ENCODE results near the gene RAPSN. TPM values are rescaled to one million over a fixed set of nuclear protein-coding genes. Genes with fewer than 3 reads are reported as not detected.
A peak's percentile ranks its signal among the peaks of the same experiment; 100 is the strongest.
"Not testable (repeated sequence)": the region's sequence is repeated elsewhere in the genome, so short reads cannot be mapped to it uniquely, and the experiment has no call there.

Gene RAPSN
- total RNA-seq, 2 donors from 2014 or later = not detected

DNA sequence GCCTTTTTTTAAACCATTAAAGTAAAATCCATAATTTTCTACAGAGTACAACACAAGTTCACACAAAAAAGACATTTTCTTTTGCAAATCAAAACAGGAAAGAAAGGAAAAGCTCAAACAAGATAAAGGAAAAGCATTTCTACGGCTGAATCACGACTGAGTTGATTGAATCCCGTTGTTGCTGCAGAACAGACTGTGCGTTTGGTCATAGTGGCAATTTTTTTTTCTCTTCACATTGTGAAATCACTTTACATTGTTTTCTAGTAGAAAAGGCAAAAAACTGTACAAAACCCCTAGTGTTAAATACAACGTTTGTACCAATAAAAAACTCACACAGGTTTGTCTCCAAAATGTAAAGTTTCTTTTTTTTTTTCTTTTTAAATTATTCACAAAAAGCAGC, 17.3 kb upstream of the RAPSN start:
- Histone ChIP-seq H3K4me1 (peaks cover 21% of the 10 kb centered on the region), H3K36me3 (replicated peaks in 1 of 2; ENCODE audit: insufficient read depth in 1 of 2, low read depth in 2 of 2) (peaks cover 5 to 6% of the 10 kb centered on the region in 2 donors), H3K4me3 (no peak overlapping the region), H3K27me3 (no peaks in the 10 kb centered on the region), H3K9me3 (no peaks in the 10 kb centered on the region), H3K27ac (peak overlapping the region in 3 of 4 donors; percentile 50 to 79 (median 70))
- DNase-seq (no peak), ATAC-seq (no peak)
- intact Hi-C loops (cut with DNase I) = no loop called here
- TF ChIP-seq POLR2A (IDR thresholded peaks at IDR 0.05) = no peak
- TF ChIP-seq, protein P1, sequence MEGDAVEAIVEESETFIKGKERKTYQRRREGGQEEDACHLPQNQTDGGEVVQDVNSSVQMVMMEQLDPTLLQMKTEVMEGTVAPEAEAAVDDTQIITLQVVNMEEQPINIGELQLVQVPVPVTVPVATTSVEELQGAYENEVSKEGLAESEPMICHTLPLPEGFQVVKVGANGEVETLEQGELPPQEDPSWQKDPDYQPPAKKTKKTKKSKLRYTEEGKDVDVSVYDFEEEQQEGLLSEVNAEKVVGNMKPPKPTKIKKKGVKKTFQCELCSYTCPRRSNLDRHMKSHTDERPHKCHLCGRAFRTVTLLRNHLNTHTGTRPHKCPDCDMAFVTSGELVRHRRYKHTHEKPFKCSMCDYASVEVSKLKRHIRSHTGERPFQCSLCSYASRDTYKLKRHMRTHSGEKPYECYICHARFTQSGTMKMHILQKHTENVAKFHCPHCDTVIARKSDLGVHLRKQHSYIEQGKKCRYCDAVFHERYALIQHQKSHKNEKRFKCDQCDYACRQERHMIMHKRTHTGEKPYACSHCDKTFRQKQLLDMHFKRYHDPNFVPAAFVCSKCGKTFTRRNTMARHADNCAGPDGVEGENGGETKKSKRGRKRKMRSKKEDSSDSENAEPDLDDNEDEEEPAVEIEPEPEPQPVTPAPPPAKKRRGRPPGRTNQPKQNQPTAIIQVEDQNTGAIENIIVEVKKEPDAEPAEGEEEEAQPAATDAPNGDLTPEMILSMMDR (IDR thresholded peaks at IDR 0.05) = no peak
- 15 to 26% methylated on average over 5 of the region's 5 CpGs for WGBS, 2 donors

DNA sequence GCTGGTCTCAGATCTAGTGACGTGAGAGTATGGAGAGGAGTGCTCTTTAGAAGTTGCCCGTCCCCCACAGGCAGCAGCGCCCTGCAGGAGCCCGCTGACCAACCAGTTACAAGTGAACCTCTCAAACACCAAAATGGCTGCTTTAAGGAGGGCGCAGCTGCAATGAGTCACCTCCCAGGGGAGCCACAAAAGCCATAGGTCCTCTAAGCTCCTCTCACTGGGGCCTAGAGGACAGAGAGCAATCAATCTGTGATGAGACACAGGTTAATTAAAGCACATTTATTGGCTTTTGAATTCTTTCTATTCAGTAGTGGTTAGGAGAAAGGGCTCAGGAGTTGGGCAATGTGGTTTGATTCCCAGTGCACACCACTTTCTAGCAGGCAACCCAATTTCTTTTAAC, 15.5 kb upstream of the RAPSN start:
- no peaks in the 10 kb centered on the region for H3K27me3 ChIP-seq
- TF ChIP-seq, protein P1 (IDR thresholded peaks at IDR 0.05) = no peak
- TF ChIP-seq POLR2A (IDR thresholded peaks at IDR 0.05) = no peak
- H3K4me1 ChIP-seq = peaks cover 21% of the 10 kb centered on the region
- WGBS, 2 donors = 95% methylated on average over 5 of the region's 5 CpGs
- H3K36me3 ChIP-seq (replicated peaks in 1 of 2; ENCODE audit: insufficient read depth in 1 of 2, low read depth in 2 of 2) = no peaks in the 10 kb centered on the region
- no peak overlapping the region for H3K4me3 ChIP-seq
- H3K27ac ChIP-seq = no peak overlapping the region
- no peaks in the 10 kb centered on the region for H3K9me3 ChIP-seq
- ATAC-seq (no peak), DNase-seq (no peak)
- intact Hi-C loops (cut with DNase I) = no loop called here

DNA sequence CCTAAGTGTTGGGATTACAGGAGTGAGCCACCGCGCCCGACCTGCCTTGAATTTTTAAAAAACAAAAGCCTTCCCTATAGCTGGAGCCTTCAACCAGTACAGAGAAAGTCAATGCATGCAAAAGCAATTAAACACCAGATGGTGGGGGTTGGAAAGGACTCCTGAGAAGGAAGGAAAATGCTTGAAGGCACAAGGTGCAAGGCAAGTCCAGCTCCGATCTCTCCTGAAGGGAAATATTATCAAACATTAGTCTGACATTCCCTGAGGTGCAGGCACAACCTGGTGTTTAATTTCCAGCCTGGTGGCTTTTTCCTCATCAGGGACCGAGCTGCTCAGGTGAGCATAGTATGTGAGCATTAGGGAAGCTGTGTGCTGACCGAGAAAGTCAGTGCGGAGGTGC, 12.9 kb upstream of the RAPSN start:
- no peak overlapping the region for H3K27ac ChIP-seq
- no peaks in the 10 kb centered on the region for H3K36me3 ChIP-seq (replicated peaks in 1 of 2; ENCODE audit: insufficient read depth in 1 of 2, low read depth in 2 of 2)
- intact Hi-C loops (cut with DNase I) = no loop called here
- DNase-seq (no peak), ATAC-seq (no peak)
- no peaks in the 10 kb centered on the region for H3K27me3 ChIP-seq
- H3K4me1 ChIP-seq = peaks cover 13% of the 10 kb centered on the region
- no peak overlapping the region for H3K4me3 ChIP-seq
- WGBS, 2 donors = 94 to 98% methylated on average over 7 of the region's 7 CpGs
- TF ChIP-seq POLR2A (IDR thresholded peaks at IDR 0.05) = no peak
- TF ChIP-seq, protein P1 (IDR thresholded peaks at IDR 0.05) = no peak
- no peaks in the 10 kb centered on the region for H3K9me3 ChIP-seq

DNA sequence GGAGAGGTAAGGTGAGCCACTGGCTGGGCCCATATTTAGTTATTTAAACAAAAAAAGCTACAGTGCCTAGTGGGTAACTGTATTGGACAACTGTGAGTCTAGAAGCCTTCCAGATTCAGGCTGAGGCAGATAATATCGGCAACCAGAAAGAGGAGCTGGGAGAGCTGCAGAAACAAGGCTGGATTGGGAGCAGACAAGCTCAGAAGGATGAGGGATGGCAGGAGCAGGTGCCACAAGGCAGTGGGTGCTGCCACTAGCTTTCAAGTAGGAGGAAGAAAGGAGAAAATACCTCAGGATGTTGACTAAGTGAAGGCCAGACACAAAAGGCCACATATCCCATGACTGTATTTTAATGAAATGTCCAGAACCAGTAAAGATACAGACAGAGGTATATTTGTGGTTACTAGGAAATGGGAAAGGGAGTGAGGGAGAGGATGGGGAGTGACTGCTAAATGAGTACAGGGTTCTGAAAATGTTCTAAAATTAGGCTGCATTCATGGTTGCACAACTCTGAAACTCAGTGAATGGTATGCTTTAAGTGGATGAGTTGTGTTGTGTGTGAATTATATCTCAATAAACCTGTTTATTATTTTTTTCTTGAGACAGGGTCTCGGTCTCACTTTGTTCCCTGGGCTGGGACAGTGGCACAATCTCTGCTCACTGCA, 11.8 kb upstream of the RAPSN start:
- TF ChIP-seq POLR2A (IDR thresholded peaks at IDR 0.05) = no peak
- TF ChIP-seq, protein P1 (IDR thresholded peaks at IDR 0.05) = no peak
- ATAC-seq (no peak), DNase-seq (no peak)
- H3K36me3 ChIP-seq (replicated peaks in 1 of 2; ENCODE audit: insufficient read depth in 1 of 2, low read depth in 2 of 2) = no peaks in the 10 kb centered on the region
- intact Hi-C loops (cut with DNase I) = no loop called here
- no peaks in the 10 kb centered on the region for H3K27me3 ChIP-seq
- H3K9me3 ChIP-seq = no peaks in the 10 kb centered on the region
- H3K4me1 ChIP-seq = peaks cover 1% of the 10 kb centered on the region
- 89 to 100% methylated on average over 2 of the region's 2 CpGs for WGBS, 2 donors
- no peak overlapping the region for H3K27ac ChIP-seq
- no peak overlapping the region for H3K4me3 ChIP-seq

DNA sequence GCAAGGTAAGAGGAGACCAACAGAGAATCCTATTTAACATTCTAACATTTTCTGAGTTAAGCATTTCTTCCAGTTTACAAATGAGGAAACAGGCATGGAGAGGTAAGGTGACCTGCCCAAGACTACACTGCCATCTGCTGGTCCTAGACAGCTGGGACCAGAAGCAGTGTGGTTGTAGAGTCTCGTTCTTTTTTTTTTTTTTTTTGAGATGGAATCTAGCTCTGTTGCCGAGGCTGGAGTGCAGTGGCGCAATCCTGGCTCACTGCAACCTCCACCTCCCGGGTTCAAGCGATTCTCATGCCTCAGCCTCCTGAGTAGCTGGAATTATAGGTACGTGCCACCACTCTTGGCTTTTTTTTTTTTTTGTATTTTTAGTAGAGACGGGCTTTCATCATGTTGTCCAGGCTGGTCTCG, 5.3 kb upstream of the RAPSN start:
- not testable (repeated sequence) for H3K27me3 ChIP-seq; H3K9me3 ChIP-seq; H3K36me3 ChIP-seq (replicated peaks in 1 of 2; ENCODE audit: insufficient read depth in 1 of 2, low read depth in 2 of 2); H3K4me3 ChIP-seq; H3K27ac ChIP-seq; H3K4me1 ChIP-seq
- TF ChIP-seq, protein P1 (IDR thresholded peaks at IDR 0.05) = peak; percentile 52 to 96 (median 77)
- ATAC-seq = peak; percentile 92
- WGBS, 2 donors = 14 to 15% methylated on average over 8 of the region's 8 CpGs
- DNase-seq = peak; percentile 78 to 89 (median 84)
- intact Hi-C loops (cut with DNase I) = loop anchor here (5.0 kb wide), 1 partner anchor 77 kb away; the partner anchor contains the start of gene SPI1

Data from body of pancreas (tissue), 4 donors.